ENCODE measurements around the gene PROK2.

DNA sequence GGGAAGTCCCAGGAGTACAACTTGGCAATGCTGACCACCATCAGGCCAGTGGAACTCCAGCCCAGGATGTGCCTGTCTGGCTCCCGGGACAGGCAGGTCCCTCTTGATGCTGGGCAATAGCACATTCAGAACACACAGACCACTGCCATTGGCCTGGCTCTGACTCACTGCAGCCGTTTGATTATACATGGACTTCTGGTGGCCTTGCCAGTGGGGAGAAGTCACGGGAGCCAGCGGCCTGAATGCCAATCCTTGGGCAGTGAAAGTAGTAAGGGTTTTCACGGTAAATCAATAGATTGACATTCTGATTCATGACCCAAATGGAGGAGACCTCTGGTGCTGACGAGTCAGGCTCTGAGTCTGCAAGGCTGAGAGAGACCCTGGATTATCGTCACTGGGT is 12.5 kb upstream of the PROK2 start:
- no peak for TF ChIP-seq EZH2phosphoT487 (conservative IDR thresholded peaks at IDR 0.05; ENCODE audit: low read length)
- TF ChIP-seq, protein P1, sequence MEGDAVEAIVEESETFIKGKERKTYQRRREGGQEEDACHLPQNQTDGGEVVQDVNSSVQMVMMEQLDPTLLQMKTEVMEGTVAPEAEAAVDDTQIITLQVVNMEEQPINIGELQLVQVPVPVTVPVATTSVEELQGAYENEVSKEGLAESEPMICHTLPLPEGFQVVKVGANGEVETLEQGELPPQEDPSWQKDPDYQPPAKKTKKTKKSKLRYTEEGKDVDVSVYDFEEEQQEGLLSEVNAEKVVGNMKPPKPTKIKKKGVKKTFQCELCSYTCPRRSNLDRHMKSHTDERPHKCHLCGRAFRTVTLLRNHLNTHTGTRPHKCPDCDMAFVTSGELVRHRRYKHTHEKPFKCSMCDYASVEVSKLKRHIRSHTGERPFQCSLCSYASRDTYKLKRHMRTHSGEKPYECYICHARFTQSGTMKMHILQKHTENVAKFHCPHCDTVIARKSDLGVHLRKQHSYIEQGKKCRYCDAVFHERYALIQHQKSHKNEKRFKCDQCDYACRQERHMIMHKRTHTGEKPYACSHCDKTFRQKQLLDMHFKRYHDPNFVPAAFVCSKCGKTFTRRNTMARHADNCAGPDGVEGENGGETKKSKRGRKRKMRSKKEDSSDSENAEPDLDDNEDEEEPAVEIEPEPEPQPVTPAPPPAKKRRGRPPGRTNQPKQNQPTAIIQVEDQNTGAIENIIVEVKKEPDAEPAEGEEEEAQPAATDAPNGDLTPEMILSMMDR (IDR thresholded peaks at IDR 0.05; ENCODE audit: insufficient read depth, low read length, poor library complexity, severe bottlenecking): no peak
